GM10847 (cell line): ENCODE data around the gene UGGT1.

ENCODE experiments used
- POLR2A ChIP-seq: IDR thresholded peaks from 2 replicates; pipeline ENCODE4 v1.6.1; 2011; ENCODE audit not compliant: insufficient read length; ENCODE audit errors: extremely low read depth

UGGT1 gene

DNA sequence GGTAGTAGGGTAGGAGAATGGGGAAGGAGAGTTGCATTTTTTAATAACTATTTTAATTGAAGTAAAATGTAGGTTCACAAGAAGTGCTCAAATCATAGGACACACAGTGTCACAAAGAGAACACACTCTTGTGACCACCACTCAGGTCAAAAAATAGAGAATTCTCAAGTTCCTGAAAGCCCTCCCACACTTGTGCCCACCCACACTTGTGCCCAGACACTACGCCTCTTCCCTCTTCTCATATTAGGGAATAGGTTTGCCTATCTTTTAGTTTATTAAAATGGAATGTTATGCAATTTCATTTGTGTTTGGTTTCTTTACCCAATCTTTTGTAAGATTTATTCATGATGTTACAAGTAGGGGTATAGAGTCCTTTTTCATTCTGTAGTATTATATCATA is 67.2 kb downstream of the UGGT1 start:
- TF ChIP-seq POLR2A: no peak

GRCh38 chr2:128159437-128159836 is 68.4 kb downstream of the UGGT1 start:
- TF ChIP-seq POLR2A: no peak

DNA sequence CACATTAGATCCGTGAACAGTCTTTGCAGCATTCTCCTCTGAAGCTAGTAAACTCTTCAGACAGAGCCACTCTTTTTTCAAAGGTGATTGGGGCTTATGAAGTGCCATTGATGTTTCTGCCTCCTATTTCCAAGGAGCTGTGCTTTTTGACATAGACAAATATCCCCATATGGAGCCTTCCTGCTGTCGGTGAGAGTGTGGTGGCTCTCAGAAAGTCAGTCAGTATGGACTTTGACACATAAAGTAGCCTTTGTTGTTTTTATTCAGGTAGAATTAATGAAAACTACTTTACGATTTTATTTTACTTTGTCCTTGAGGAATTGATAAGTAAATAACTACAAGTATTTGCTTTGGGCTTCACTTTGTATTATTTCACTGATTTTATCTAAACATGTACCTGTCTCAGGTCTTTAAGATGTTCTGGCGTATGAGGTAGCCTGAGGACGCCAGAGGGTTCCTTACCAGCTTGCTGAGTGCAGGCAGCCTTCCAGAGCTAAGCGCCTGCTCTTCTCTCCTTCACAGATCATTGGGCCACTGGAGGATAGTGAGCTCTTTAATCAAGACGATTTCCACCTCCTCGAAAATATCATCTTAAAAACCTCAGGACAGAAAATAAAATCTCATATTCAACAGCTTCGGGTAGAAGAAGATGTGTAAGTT is 69.7 kb downstream of the UGGT1 start:
- TF ChIP-seq POLR2A: no peak

GRCh38 chr2:128162266-128162665 is 71.3 kb downstream of the UGGT1 start:
- TF ChIP-seq POLR2A: no peak

- TF ChIP-seq POLR2A: no peak
These were observed 73.3 kb downstream of the UGGT1 start for GRCh38 chr2:128164311-128164710.

- TF ChIP-seq POLR2A: no peak
These were observed 75.8 kb downstream of the UGGT1 start for GRCh38 chr2:128166746-128167353.

- no peak for TF ChIP-seq POLR2A
These were observed 78.1 kb downstream of the UGGT1 start for GRCh38 chr2:128169094-128169493.

GRCh38 chr2:128169497-128169896 is 78.5 kb downstream of the UGGT1 start:
- TF ChIP-seq POLR2A: no peak

- no peak for TF ChIP-seq POLR2A
These were observed 79.1 kb downstream of the UGGT1 start for GRCh38 chr2:128169933-128170709.

DNA sequence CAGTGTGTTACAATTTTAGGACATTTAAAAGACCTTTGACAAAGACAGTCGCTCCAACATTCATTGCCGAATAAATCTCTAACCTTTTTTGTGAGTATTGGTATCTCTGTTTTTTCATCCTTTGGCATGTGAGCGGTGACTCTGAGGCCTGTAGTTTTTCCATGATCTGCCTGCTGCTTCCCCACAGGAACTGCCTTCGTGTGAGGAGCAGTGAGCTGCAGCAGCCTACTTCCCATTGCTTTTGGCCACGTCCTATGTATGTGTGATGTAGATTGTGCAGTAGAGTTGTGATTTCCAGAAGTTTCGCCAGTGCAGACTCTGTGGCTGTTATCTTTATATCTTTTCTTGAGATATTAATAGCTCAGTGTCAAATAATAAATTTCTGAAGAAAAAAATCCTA is 79.8 kb downstream of the UGGT1 start:
- no peak for TF ChIP-seq POLR2A

DNA sequence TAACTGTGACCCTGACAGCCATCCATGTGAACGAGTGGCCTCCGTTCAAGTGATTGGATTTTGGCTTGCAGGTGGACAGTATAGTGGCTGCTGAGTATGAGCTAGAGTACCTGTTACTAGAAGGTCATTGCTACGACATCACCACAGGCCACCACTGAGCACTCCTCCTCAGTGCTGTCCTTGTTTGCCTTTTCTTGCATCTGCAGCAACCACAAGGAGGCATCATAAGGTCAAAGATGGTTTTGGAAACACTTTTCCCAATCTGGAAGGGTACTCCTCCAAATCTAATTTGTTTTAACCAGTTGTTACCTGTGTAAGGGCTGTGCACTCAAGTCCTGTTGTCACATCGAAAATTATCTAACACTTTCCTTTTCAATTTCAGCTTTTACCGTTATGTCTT is 81.2 kb downstream of the UGGT1 start:
- TF ChIP-seq POLR2A: no peak

GRCh38 chr2:128177315-128177714 is 86.3 kb downstream of the UGGT1 start:
- TF ChIP-seq POLR2A: no peak

DNA sequence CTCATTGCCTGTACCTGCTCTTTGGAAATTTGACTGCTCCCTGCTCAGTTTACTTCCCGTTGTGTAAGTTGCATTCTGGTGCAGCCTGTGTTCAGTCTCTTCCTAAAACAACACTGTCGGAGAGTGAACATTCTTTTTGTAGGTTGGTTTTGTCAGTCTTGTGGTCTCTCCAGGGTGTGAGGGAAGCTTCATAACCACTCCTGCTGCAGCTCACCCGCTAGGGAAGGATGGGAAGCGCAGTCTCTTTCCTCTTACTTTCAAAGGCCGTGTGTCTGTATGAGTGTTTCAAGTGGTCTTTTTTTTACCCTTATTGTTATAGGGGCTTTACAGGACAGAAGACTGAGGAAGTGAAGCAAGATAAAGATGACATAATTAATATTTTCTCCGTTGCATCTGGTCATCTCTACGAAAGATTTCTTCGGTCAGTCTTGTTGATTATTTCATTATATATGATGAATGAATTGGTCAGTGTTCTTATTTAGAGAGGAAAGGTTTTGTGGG is 87.2 kb downstream of the UGGT1 start:
- no peak for TF ChIP-seq POLR2A

GRCh38 chr2:128178650-128179460 is 87.9 kb downstream of the UGGT1 start:
- TF ChIP-seq POLR2A: no peak

- no peak for TF ChIP-seq POLR2A
These were observed 88.4 kb downstream of the UGGT1 start for GRCh38 chr2:128179461-128179755.
